SK-N-SH (cell line): ENCODE measurements around the gene SH3BP5L. TPM values are rescaled to one million over a fixed set of nuclear protein-coding genes. Genes with fewer than 3 reads are reported as not detected.

Source experiments
- CTCF ChIA-PET: fragments of 300-600, 350-600 bp; formaldehyde crosslinking; extraction: SDS; loops from one replicate; lab custom pipeline; 2021; lab: Yijun Ruan, JAX
- POLR2A ChIA-PET: fragments of 350-600 bp; sonication (Branson Sonifier 250); formaldehyde crosslinking; extraction: SDS; loops from one replicate; lab custom pipeline; 2020; ENCODE audit warnings: antibody characterized with exemption, inconsistent platforms; lab: Yijun Ruan, JAX
- DNase-seq: peaks from one replicate; pipeline ENCODE4 v3.0.0; 2012
- H2AFZ ChIP-seq: fragments of 200-600 bp; sonication (generic); 2 replicates; pipeline ENCODE4 v1.8.1; 2016; ENCODE audit warnings: antibody characterized with exemption, mild to moderate bottlenecking, low read depth
- H3F3A ChIP-seq: fragments of 200-600 bp; sonication (generic); replicated peaks from 2 replicates; pipeline ENCODE3; 2016; ENCODE audit warnings: antibody characterized with exemption, mild to moderate bottlenecking; ENCODE audit not compliant: insufficient read depth
- H3K27ac ChIP-seq, 2 experiments: fragments of 200-500 bp in 1 of 2; fragments of 200-600 bp in 1 of 2; sonication (Bioruptor generic) in 1 of 2; sonication (generic), shearing (Covaris generic) in 1 of 2; 2 replicates each; pipeline versions ENCODE4 v1.5.1 to v1.6.1; 2014 to 2016; ENCODE audit warnings: low read depth in 2 of 2, inconsistent platforms in 1 of 2, low read length in 1 of 2, mild to moderate bottlenecking in 1 of 2, mixed read lengths in 1 of 2
- H3K27me3 ChIP-seq: fragments of 200-600 bp; sonication (generic), shearing (Covaris generic); 2 replicates; pipeline ENCODE4 v1.6.1; 2016; ENCODE audit warnings: mixed run types; ENCODE audit not compliant: insufficient read depth
- H3K36me3 ChIP-seq, 2 experiments: fragments of 200-500 bp in 1 of 2; fragments of 200-600 bp in 1 of 2; sonication (Bioruptor generic) in 1 of 2; sonication (generic) in 1 of 2; replicated peaks in 1 of 2; 2 replicates each; pipeline versions ENCODE3 to v1.5.1; 2014 to 2016; ENCODE audit warnings: low read length in 1 of 2, mild to moderate bottlenecking in 1 of 2; ENCODE audit not compliant: insufficient read depth in 2 of 2, control insufficient read depth in 1 of 2
- H3K4me1 ChIP-seq, 2 experiments: fragments of 200-500 bp in 1 of 2; fragments of 200-600 bp in 1 of 2; sonication (Bioruptor generic) in 1 of 2; sonication (generic), shearing (Covaris generic) in 1 of 2; 2 replicates each; pipeline versions ENCODE4 v1.5.1 to v1.6.1; 2014 to 2016; ENCODE audit warnings: low read depth in 1 of 2, low read length in 1 of 2, mixed run types in 1 of 2; ENCODE audit not compliant: insufficient read depth in 2 of 2, control insufficient read depth in 1 of 2
- H3K4me2 ChIP-seq: fragments of 200-600 bp; sonication (generic), shearing (Covaris generic); 2 replicates; pipeline ENCODE4 v1.6.1; 2017; ENCODE audit warnings: mixed run types
- H3K4me3 ChIP-seq, 2 experiments: fragments of 200-500 bp in 1 of 2; fragments of 200-600 bp in 1 of 2; sonication (Bioruptor generic) in 1 of 2; sonication (generic), shearing (Covaris generic) in 1 of 2; 2 replicates each; pipeline versions ENCODE4 v1.5.1 to v1.8.1; 2014 to 2016; ENCODE audit warnings: low read depth in 2 of 2, inconsistent platforms in 1 of 2, low read length in 1 of 2, mild to moderate bottlenecking in 1 of 2, mixed read lengths in 1 of 2, moderate library complexity in 1 of 2
- H3K79me2 ChIP-seq: fragments of 200-600 bp; sonication (generic); 2 replicates; pipeline ENCODE4 v1.8.1; 2017; ENCODE audit warnings: mild to moderate bottlenecking; ENCODE audit not compliant: insufficient read depth
- H3K9ac ChIP-seq: fragments of 200-600 bp; sonication (generic); 2 replicates; pipeline ENCODE4 v1.6.1; 2017; ENCODE audit warnings: mixed run types
- H3K9me2 ChIP-seq: fragments of 200-600 bp; sonication (generic); 2 replicates; pipeline ENCODE4 v1.6.1; 2017; ENCODE audit warnings: mixed run types
- H3K9me3 ChIP-seq: fragments of 200-600 bp; sonication (generic); 2 replicates; pipeline ENCODE4 v1.6.1; 2017; ENCODE audit warnings: mixed run types, mild to moderate bottlenecking, moderate library complexity
- H4K20me1 ChIP-seq: fragments of 200-600 bp; sonication (generic); 2 replicates; pipeline ENCODE4 v1.6.1; 2017; ENCODE audit warnings: mild to moderate bottlenecking, mixed run types; ENCODE audit not compliant: insufficient read depth
- CHD2 ChIP-seq: fragments of 150-350 bp; IDR thresholded peaks from 2 replicates; pipeline ENCODE4 v1.6.1; 2018; ENCODE audit warnings: low read length; ENCODE audit not compliant: partially characterized antibody
- FOSL2 ChIP-seq: IDR thresholded peaks from 2 replicates; pipeline ENCODE4 v1.4.0; 2012; ENCODE audit warnings: low read depth, mild to moderate bottlenecking, moderate library complexity, borderline replicate concordance
- FOXJ3 ChIP-seq: sonication (generic); formaldehyde crosslinking; IDR thresholded peaks from 2 replicates; pipeline ENCODE4 v1.5.1; 2020; ENCODE audit warnings: mild to moderate bottlenecking, missing genetic modification reagents
- FOXM1 ChIP-seq: IDR thresholded peaks from 2 replicates; pipeline ENCODE4 v1.4.0; 2012; ENCODE audit warnings: low read depth, mild to moderate bottlenecking
- GABPA ChIP-seq: IDR thresholded peaks from 2 replicates; pipeline ENCODE4 v1.4.0; 2012; ENCODE audit warnings: low read depth, mild to moderate bottlenecking
- GATA2 ChIP-seq: sonication (generic); formaldehyde crosslinking; IDR thresholded peaks from 2 replicates; pipeline ENCODE4 v1.5.0; 2020; ENCODE audit warnings: mild to moderate bottlenecking, missing genetic modification reagents
- JUND ChIP-seq: IDR thresholded peaks from 2 replicates; pipeline ENCODE4 v1.4.0; 2012
- MXI1 ChIP-seq: IDR thresholded peaks from 2 replicates; pipeline ENCODE4 v1.6.1; 2012; ENCODE audit warnings: mild to moderate bottlenecking, low read depth, low read length, improper control_type of control experiment
- NFIC ChIP-seq: IDR thresholded peaks from 2 replicates; pipeline ENCODE4 v1.4.0; 2012; ENCODE audit warnings: borderline replicate concordance
- POLR2AphosphoS5 ChIP-seq: IDR thresholded peaks from 2 replicates; pipeline ENCODE4 v1.6.1; 2012; ENCODE audit warnings: low read depth, low read length
- RFX5 ChIP-seq: IDR thresholded peaks from 2 replicates; pipeline ENCODE4 v1.6.1; 2012; ENCODE audit warnings: mild to moderate bottlenecking, improper control_type of control experiment, low read length
- RXRA ChIP-seq: IDR thresholded peaks from 2 replicates; pipeline ENCODE4 v1.4.0; 2012; ENCODE audit warnings: low read depth, mild to moderate bottlenecking, borderline replicate concordance
- SIN3A ChIP-seq: IDR thresholded peaks from 2 replicates; pipeline ENCODE4 v1.6.1; 2012; ENCODE audit warnings: low read depth, mild to moderate bottlenecking, low read length, moderate library complexity, borderline replicate concordance
- SMC3 ChIP-seq: IDR thresholded peaks from 2 replicates; pipeline ENCODE4 v1.6.1; 2012; ENCODE audit warnings: low read depth, low read length, improper control_type of control experiment
- TEAD4 ChIP-seq: IDR thresholded peaks from 2 replicates; pipeline ENCODE4 v1.4.0; 2012; ENCODE audit warnings: mild to moderate bottlenecking, borderline replicate concordance; ENCODE audit not compliant: insufficient read depth
- WGBS: methylation state at CpG from one replicate; pipeline ENCODE4 v1.1.6; 2017; ENCODE audit warnings: low lambda C conversion rate; 5-methylcytosine and 5-hydroxymethylcytosine counted together
- polyA plus RNA-seq, 3 experiments: library from polyadenylated mRNA; depleted of rRNA; stranded (reverse); fragments of >200 nt; gene quantifications; 2 replicates each; pipeline ENCODE4 v1.2.3, GENCODE V29; 2012
- TF ChIP-seq, protein P1 (sequence below): IDR thresholded peaks from 2 replicates; pipeline ENCODE4 v1.4.0; 2012; ENCODE audit warnings: low read depth
- TF ChIP-seq, protein P2 (sequence below): IDR thresholded peaks from 2 replicates; pipeline ENCODE4 v1.4.0; 2012; ENCODE audit warnings: low read depth, borderline replicate concordance
- TF ChIP-seq, protein P3 (sequence below): IDR thresholded peaks from 2 replicates; pipeline ENCODE4; 2012
- TF ChIP-seq, protein P4 (sequence below): fragments of 150-350 bp; IDR thresholded peaks from 2 replicates; pipeline ENCODE4 v1.6.1; 2016; ENCODE audit warnings: mild to moderate bottlenecking, low read depth, low read length
- TF ChIP-seq, protein P5 (sequence below): fragments of 200-600 bp; sonication (generic); IDR thresholded peaks from 2 replicates; pipeline ENCODE4 v1.6.1; 2017; ENCODE audit warnings: antibody characterized with exemption, mild to moderate bottlenecking, moderate library complexity
- TF ChIP-seq, protein P6 (sequence below): IDR thresholded peaks from 2 replicates; pipeline ENCODE4 v1.6.1; 2012; ENCODE audit warnings: mild to moderate bottlenecking, low read depth, low read length, moderate library complexity

The SH3BP5L gene
- polyA plus RNA-seq, 1 of the 3 experiments (the other 2 are of a cell fraction), result 32.1 TPM

DNA sequence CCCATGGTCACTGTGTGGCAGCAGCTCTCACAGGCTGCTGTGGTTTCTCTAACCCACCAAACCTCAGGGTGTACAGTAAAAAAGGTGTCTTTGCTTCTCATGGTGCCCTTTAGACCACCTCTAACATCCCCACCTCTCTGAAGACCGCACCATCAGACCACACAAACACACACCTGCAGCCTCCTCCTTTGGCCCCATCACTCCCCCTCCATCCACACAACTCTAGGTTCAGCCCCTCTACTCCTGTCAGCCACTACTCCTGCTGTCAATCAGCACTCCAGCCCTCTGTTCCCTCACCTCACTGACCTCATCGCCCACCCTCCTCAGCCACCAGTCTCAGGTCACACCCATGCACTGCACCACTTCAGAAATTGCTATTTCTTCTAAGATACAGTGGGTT is 25.7 kb upstream of the SH3BP5L start (continued):
- TF ChIP-seq NFIC (no peak), FOXM1 (no peak), GATA2 (no peak)
- TF ChIP-seq, protein P1, sequence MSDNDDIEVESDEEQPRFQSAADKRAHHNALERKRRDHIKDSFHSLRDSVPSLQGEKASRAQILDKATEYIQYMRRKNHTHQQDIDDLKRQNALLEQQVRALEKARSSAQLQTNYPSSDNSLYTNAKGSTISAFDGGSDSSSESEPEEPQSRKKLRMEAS, result no peak

DNA sequence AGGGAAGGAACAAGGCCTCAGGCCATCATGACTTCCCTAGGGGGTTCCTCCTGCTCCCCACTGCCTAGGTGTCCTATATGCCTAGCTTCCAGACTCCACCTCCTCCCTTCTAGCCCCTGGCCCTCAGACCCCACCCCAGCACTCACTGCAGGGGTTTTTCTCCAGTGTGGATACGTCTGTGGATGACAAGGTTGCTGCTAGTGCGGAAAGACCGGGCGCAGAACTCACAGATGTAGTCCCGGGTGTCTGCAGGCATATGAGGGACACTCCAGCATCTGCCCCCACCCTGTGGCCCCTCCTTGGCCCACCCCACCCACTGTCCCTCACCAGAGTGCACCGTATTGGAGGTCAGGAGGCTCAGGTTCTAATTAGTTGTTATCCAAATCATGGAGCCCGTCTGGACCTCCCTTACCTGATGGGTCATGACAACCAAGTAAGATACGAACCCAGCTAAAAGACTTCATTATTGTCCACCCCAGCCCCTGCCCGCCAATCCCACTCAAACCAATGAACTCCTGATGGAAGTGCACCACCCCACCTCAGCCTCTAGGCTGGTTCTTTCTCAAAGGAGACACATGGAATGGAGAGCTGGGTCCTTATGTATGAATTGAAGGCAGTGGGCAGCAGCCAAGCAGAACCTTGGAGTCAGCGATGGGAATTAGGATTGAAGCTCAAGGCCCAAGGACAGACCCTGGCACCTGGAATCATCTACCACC is 25.0 kb upstream of the SH3BP5L start:
- H3K27ac ChIP-seq, result no peak overlapping the region
- H3K4me2 ChIP-seq, result no peak overlapping the region
- peaks cover 17 to 73% of the 10 kb centered on the region in 2 experiments for H3K36me3 ChIP-seq
- no peak overlapping the region for H3K9ac ChIP-seq
- no peaks in the 10 kb centered on the region for H3K79me2 ChIP-seq
- no peak overlapping the region for H2AFZ ChIP-seq
- H3K4me1 ChIP-seq, result no peaks in the 10 kb centered on the region; a peak in 1 of 4 replicates
- no peaks in the 10 kb centered on the region for H3F3A ChIP-seq
- CTCF ChIA-PET, result interaction anchor here (1.0 to 2.5 kb wide), 3 partner anchors 7 to 11 kb away, joined by 4 to 9 read pairs (median 5); no protein-coding TSS in a partner anchor
- no peaks in the 10 kb centered on the region for H3K9me3 ChIP-seq
- no peak for DNase-seq
- H3K27me3 ChIP-seq, result no peaks in the 10 kb centered on the region
- H3K4me3 ChIP-seq, result no peak overlapping the region
- WGBS, result 79% methylated on average over 10 of the region's 10 CpGs
- POLR2A ChIA-PET, result interaction anchor here (0.9 to 2.1 kb wide), 3 partner anchors 8 to 13 kb away, joined by 3 to 7 read pairs (median 5); partner anchors contain the start of genes ZNF672 and ZNF692
- TF ChIP-seq FOXJ3 (CRISPR knock-in tag), result no peak
- no peak for TF ChIP-seq CHD2
- TF ChIP-seq, protein P2, sequence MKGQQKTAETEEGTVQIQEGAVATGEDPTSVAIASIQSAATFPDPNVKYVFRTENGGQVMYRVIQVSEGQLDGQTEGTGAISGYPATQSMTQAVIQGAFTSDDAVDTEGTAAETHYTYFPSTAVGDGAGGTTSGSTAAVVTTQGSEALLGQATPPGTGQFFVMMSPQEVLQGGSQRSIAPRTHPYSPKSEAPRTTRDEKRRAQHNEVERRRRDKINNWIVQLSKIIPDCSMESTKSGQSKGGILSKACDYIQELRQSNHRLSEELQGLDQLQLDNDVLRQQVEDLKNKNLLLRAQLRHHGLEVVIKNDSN, result no peak
- TF ChIP-seq GABPA, result no peak
- TF ChIP-seq POLR2AphosphoS5, result no peak
- no peak for TF ChIP-seq MXI1
- TF ChIP-seq, protein P3, sequence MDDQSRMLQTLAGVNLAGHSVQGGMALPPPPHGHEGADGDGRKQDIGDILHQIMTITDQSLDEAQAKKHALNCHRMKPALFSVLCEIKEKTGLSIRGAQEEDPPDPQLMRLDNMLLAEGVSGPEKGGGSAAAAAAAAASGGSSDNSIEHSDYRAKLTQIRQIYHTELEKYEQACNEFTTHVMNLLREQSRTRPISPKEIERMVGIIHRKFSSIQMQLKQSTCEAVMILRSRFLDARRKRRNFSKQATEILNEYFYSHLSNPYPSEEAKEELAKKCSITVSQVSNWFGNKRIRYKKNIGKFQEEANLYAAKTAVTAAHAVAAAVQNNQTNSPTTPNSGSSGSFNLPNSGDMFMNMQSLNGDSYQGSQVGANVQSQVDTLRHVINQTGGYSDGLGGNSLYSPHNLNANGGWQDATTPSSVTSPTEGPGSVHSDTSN, result no peak
- no peak for TF ChIP-seq RXRA
- TF ChIP-seq JUND, result no peak
- no peak for TF ChIP-seq GATA2
- TF ChIP-seq TEAD4, result no peak
- TF ChIP-seq, protein P4, sequence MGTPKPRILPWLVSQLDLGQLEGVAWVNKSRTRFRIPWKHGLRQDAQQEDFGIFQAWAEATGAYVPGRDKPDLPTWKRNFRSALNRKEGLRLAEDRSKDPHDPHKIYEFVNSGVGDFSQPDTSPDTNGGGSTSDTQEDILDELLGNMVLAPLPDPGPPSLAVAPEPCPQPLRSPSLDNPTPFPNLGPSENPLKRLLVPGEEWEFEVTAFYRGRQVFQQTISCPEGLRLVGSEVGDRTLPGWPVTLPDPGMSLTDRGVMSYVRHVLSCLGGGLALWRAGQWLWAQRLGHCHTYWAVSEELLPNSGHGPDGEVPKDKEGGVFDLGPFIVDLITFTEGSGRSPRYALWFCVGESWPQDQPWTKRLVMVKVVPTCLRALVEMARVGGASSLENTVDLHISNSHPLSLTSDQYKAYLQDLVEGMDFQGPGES, result no peak
- TF ChIP-seq NFIC, result no peak
- no peak for TF ChIP-seq SIN3A
- TF ChIP-seq, protein P1, result no peak
- TF ChIP-seq, protein P5, sequence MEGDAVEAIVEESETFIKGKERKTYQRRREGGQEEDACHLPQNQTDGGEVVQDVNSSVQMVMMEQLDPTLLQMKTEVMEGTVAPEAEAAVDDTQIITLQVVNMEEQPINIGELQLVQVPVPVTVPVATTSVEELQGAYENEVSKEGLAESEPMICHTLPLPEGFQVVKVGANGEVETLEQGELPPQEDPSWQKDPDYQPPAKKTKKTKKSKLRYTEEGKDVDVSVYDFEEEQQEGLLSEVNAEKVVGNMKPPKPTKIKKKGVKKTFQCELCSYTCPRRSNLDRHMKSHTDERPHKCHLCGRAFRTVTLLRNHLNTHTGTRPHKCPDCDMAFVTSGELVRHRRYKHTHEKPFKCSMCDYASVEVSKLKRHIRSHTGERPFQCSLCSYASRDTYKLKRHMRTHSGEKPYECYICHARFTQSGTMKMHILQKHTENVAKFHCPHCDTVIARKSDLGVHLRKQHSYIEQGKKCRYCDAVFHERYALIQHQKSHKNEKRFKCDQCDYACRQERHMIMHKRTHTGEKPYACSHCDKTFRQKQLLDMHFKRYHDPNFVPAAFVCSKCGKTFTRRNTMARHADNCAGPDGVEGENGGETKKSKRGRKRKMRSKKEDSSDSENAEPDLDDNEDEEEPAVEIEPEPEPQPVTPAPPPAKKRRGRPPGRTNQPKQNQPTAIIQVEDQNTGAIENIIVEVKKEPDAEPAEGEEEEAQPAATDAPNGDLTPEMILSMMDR, result no peak
- no peak for TF ChIP-seq SMC3
- TF ChIP-seq, protein P6, sequence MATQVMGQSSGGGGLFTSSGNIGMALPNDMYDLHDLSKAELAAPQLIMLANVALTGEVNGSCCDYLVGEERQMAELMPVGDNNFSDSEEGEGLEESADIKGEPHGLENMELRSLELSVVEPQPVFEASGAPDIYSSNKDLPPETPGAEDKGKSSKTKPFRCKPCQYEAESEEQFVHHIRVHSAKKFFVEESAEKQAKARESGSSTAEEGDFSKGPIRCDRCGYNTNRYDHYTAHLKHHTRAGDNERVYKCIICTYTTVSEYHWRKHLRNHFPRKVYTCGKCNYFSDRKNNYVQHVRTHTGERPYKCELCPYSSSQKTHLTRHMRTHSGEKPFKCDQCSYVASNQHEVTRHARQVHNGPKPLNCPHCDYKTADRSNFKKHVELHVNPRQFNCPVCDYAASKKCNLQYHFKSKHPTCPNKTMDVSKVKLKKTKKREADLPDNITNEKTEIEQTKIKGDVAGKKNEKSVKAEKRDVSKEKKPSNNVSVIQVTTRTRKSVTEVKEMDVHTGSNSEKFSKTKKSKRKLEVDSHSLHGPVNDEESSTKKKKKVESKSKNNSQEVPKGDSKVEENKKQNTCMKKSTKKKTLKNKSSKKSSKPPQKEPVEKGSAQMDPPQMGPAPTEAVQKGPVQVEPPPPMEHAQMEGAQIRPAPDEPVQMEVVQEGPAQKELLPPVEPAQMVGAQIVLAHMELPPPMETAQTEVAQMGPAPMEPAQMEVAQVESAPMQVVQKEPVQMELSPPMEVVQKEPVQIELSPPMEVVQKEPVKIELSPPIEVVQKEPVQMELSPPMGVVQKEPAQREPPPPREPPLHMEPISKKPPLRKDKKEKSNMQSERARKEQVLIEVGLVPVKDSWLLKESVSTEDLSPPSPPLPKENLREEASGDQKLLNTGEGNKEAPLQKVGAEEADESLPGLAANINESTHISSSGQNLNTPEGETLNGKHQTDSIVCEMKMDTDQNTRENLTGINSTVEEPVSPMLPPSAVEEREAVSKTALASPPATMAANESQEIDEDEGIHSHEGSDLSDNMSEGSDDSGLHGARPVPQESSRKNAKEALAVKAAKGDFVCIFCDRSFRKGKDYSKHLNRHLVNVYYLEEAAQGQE, result no peak
- TF ChIP-seq FOSL2, result no peak
- TF ChIP-seq RFX5, result no peak
- TF ChIP-seq, all 33 proteins: peak for 0
- Histone ChIP-seq H4K20me1 (no peaks in the 10 kb centered on the region), H3K9me2 (no peaks in the 10 kb centered on the region)
